CD4-positive, alpha-beta T cell (primary cell): Measurements from ENCODE around the gene PDILT. TPM values are rescaled to one million over a fixed set of nuclear protein-coding genes. Genes with fewer than 3 reads are reported as not detected.

Experiments
- ATAC-seq: fragments of 200-7000 bp; cut with Tn5 transposase; one replicate; pipeline ENCODE4 v1.10.0; 2022; ENCODE audit warnings: mild to moderate bottlenecking; ENCODE audit not compliant: poor library complexity
- CTCF ChIA-PET: fragments of 350-600 bp; sonication (Branson Sonifier 250); formaldehyde crosslinking; loops from one replicate; lab custom pipeline; 2021; ENCODE audit warnings: antibody characterized with exemption, inconsistent platforms; lab: Charles Lee
- POLR2A ChIA-PET: fragments of 350-600 bp; sonication (Branson Sonifier 250); formaldehyde crosslinking; loops from one replicate; lab custom pipeline; 2021; ENCODE audit warnings: antibody characterized with exemption, inconsistent platforms; lab: Charles Lee
- DNase-seq, 14 experiments: peaks; one replicate each; pipeline ENCODE4 v3.0.0-alpha.2; 2013 to 2020; ENCODE audit warnings: mixed read lengths in 2 of 14
- H3K27ac ChIP-seq, 2 donors: one replicate each; pipeline versions ENCODE4 v1.5.1 to v1.7.0; 2013; ENCODE audit warnings: low read length in 2 of 2, low read depth in 1 of 2, mild to moderate bottlenecking in 1 of 2
- H3K27me3 ChIP-seq, 2 experiments: 1 replicate in 1 of 2; 2 replicates in 1 of 2; pipeline versions ENCODE4 v1.6.1 to v1.7.0; 2013; ENCODE audit warnings: low read length in 2 of 2, control low read depth in 1 of 2, mild to moderate bottlenecking in 1 of 2, moderate library complexity in 1 of 2; ENCODE audit not compliant: insufficient read depth in 2 of 2, control insufficient read depth in 1 of 2
- H3K36me3 ChIP-seq: one replicate; pipeline ENCODE4 v1.6.1; 2013; ENCODE audit warnings: low read length, control low read depth; ENCODE audit not compliant: insufficient read depth
- H3K4me1 ChIP-seq: one replicate; pipeline ENCODE4 v1.6.1; 2013; ENCODE audit warnings: low read length, control low read depth; ENCODE audit not compliant: insufficient read depth
- H3K4me3 ChIP-seq: one replicate; pipeline ENCODE4 v1.5.1; 2013; ENCODE audit warnings: mild to moderate bottlenecking, low read length, moderate library complexity
- H3K9me3 ChIP-seq, 2 experiments: 1 replicate in 1 of 2; 2 replicates in 1 of 2; pipeline versions ENCODE4 v1.6.1 to v1.7.0; 2013; ENCODE audit warnings: low read length in 2 of 2, mild to moderate bottlenecking in 2 of 2, control low read depth in 1 of 2, moderate library complexity in 1 of 2; ENCODE audit not compliant: control insufficient read depth in 1 of 2, insufficient read depth in 1 of 2
- H3K27ac Mint-ChIP-seq: one replicate; pipeline ENCODE4 v1.8.0; 2020; ENCODE audit warnings: mixed read lengths
- H3K27me3 Mint-ChIP-seq: one replicate; pipeline ENCODE4 v1.8.0; 2021; ENCODE audit warnings: mixed read lengths
- H3K36me3 Mint-ChIP-seq: one replicate; pipeline ENCODE4 v1.8.0; 2021; ENCODE audit warnings: low read depth, mixed read lengths
- H3K4me1 Mint-ChIP-seq: one replicate; pipeline ENCODE4 v1.8.0; 2021; ENCODE audit warnings: low read depth, mixed read lengths
- H3K4me3 Mint-ChIP-seq: one replicate; pipeline ENCODE4 v1.8.0; 2020; ENCODE audit warnings: mild to moderate bottlenecking, mixed read lengths
- H3K9me3 Mint-ChIP-seq: one replicate; pipeline ENCODE4 v1.8.0; 2020; ENCODE audit warnings: mixed read lengths
- CTCF ChIP-seq: fragments of 200-600 bp; IDR thresholded peaks from one replicate; pipeline ENCODE4 v1.8.0; 2022; ENCODE audit warnings: antibody characterized with exemption, mild to moderate bottlenecking
- intact Hi-C, 2 experiments: fragments of 100-400 bp; cut with DNase I in 1 of 2; cut with micrococcal nuclease in 1 of 2; formaldehyde crosslinking; loops; one replicate each; pipeline versions ENCODE4 v1.15.1 to v1.9.0; 2023 to 2025; cut with DNase I, micrococcal nuclease
- total RNA-seq, 174 experiments: library from RNA in 2 of 174; stranded (reverse) in 2 of 174; gene quantifications; one replicate each; pipeline ENCODE4 v1.2.3 and lab custom pipeline; 2021 to 2026

The PDILT gene
- total RNA-seq, 2 experiments from 2014 or later = not detected

DNA sequence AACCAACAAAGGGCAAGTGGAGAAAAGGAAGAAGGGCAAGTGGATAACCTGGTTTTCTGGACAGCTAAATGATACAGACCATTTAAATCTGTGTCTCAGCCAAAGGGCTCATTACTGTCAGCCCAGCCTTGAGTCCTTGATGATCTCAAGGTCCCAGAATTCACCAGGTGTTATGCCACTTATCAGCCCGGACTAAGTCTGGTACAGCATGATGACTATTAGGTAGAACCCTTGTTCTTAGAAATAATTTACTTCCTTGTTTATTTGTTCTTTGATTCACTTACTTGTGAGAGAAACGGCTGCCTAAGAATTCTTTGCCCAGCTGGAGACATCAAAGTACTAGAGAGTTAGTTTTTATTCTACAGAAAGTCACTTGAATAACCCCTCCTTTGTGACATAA is 3.5 kb downstream of the PDILT start:
- Histone ChIP-seq H3K9me3 (no peaks in the 10 kb centered on the region), H3K36me3 (no peaks in the 10 kb centered on the region), H3K27ac (no peak overlapping the region), H3K27me3 (no peaks in the 10 kb centered on the region), H3K4me1 (no peaks in the 10 kb centered on the region), H3K4me3 (no peak overlapping the region)
- no peak overlapping the region for H3K4me3 Mint-ChIP-seq
- DNase-seq (no peak), ATAC-seq (no peak)
- H3K4me1 Mint-ChIP-seq = no peaks in the 10 kb centered on the region
- TF ChIP-seq CTCF = no peak
- ChIA-PET CTCF (no interaction called here), POLR2A (no interaction called here)
- intact Hi-C loops = no loop called here
- H3K9me3 Mint-ChIP-seq = no peaks in the 10 kb centered on the region
- H3K27me3 Mint-ChIP-seq = peaks cover 2% of the 10 kb centered on the region
- H3K36me3 Mint-ChIP-seq = no peaks in the 10 kb centered on the region
- no peak overlapping the region for H3K27ac Mint-ChIP-seq

DNA sequence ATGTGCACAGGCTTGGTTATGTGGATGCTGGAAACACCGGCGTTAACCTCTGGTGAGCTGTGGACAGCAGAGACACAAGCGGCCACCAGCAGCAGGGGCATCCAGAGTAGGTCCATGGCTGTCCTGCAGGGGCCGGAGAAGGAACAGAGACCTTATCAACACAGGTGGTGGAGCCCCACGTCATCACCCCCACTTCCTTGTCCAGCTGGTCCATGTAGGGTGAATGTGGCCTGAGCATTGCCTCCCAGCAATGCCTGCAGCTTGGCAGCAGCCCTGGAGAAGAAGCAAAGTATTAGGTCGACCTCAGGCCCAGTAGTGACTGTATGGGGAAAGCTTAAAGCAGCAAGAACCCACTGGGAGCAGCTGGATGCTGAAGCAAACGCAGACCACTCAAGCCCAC is 5.4 kb downstream of the PDILT start:
- Mint-ChIP-seq H3K27ac (no peak overlapping the region), H3K9me3 (no peaks in the 10 kb centered on the region), H3K36me3 (no peaks in the 10 kb centered on the region), H3K4me1 (no peaks in the 10 kb centered on the region), H3K27me3 (no peaks in the 10 kb centered on the region), H3K4me3 (no peak overlapping the region)
- CTCF ChIA-PET = no interaction called here
- intact Hi-C loops = no loop called here
- Histone ChIP-seq H3K4me1 (no peaks in the 10 kb centered on the region), H3K36me3 (no peaks in the 10 kb centered on the region), H3K9me3 (no peaks in the 10 kb centered on the region), H3K27me3 (no peaks in the 10 kb centered on the region), H3K4me3 (no peak overlapping the region), H3K27ac (no peak overlapping the region)
- DNase-seq (no peak), ATAC-seq (no peak)
- POLR2A ChIA-PET = no interaction called here
- TF ChIP-seq CTCF = no peak

DNA sequence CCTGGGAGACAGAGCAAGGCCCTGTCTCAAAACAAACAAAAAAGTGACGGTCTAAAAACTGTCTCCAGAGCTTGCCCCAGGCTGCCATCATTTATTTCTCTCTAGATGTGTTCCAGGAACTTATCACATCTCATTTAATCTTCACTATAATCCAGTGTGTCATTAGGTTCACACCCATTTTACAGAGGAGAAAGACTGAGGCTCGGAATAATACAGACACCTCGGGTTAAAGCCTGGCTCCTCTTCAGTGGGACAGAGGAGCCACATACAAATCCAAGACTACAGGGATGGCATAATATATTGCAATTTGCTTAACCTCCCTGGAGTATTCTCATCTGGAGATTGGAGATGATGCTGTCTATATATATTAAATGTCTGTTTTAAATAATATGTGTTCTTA is 5.9 kb downstream of the PDILT start:
- Histone ChIP-seq H3K4me3 (no peak overlapping the region), H3K9me3 (no peaks in the 10 kb centered on the region), H3K27me3 (no peaks in the 10 kb centered on the region), H3K4me1 (no peaks in the 10 kb centered on the region), H3K36me3 (no peaks in the 10 kb centered on the region), H3K27ac (no peak overlapping the region)
- Mint-ChIP-seq H3K36me3 (no peaks in the 10 kb centered on the region), H3K9me3 (no peaks in the 10 kb centered on the region), H3K27ac (no peak overlapping the region), H3K4me1 (no peaks in the 10 kb centered on the region), H3K4me3 (no peak overlapping the region), H3K27me3 (no peaks in the 10 kb centered on the region)
- POLR2A ChIA-PET = no interaction called here
- TF ChIP-seq CTCF = no peak
- intact Hi-C loops = no loop called here
- CTCF ChIA-PET = no interaction called here
- DNase-seq (no peak), ATAC-seq (no peak)
